ENCODE data around the gene ADK. TPM values are rescaled to one million over a fixed set of nuclear protein-coding genes. Genes with fewer than 3 reads are reported as not detected.

ADK gene
- total and polyA plus RNA-seq, 2 donors (not counting 1 experiment from before 2014, with no cell fraction given) = 25.3 to 47.8 TPM

- Histone ChIP-seq H4K20me1 (ENCODE audit: control insufficient read depth, extremely low read depth, insufficient read depth, low read length) (no peaks in the 10 kb centered on the region), H3K79me2 (ENCODE audit: control insufficient read depth, insufficient read depth, low read length) (no peaks in the 10 kb centered on the region), H3K9me3 (ENCODE audit: control insufficient read depth, insufficient read depth, low read depth, low read length) (no peaks in the 10 kb centered on the region), H3K27ac (ENCODE audit: insufficient read depth, low read length) (no peak overlapping the region), H3K27me3 (ENCODE audit: control insufficient read depth, insufficient read depth, low read length) (no peaks in the 10 kb centered on the region), H3K36me3 (ENCODE audit: control insufficient read depth, insufficient read depth, low read length) (no peaks in the 10 kb centered on the region), H3K4me3 (replicated peaks in 1 of 4; ENCODE audit: control extremely low read depth in 1 of 4, insufficient read depth in 1 of 4, low read depth in 3 of 4, low read length in 4 of 4) (no peak overlapping the region), H2AFZ (ENCODE audit: low read length) (no peak overlapping the region), H3K4me2 (ENCODE audit: extremely low read depth, insufficient read depth, low read length) (no peak overlapping the region), H3K4me1 (ENCODE audit: control insufficient read depth, extremely low read depth, insufficient read depth, low read length) (no peaks in the 10 kb centered on the region), H3K9ac (ENCODE audit: insufficient read depth, low read length) (no peak overlapping the region)
- TF ChIP-seq EZH2 (IDR thresholded peaks at IDR 0.05; ENCODE audit: low read length, missing control alignments) = no peak
- no peak for TF ChIP-seq CTCF (conservative IDR thresholded peaks at IDR 0.05 in 1 of 2, IDR thresholded peaks at IDR 0.05 in 1 of 2; ENCODE audit: low read depth in 1 of 2, low read length in 2 of 2)
- no peak for DNase-seq (ENCODE audit: low read depth in 2 of 2)
These were observed 520.7 kb downstream of the ADK start for GRCh38 chr10:74671716-74672115.

DNA sequence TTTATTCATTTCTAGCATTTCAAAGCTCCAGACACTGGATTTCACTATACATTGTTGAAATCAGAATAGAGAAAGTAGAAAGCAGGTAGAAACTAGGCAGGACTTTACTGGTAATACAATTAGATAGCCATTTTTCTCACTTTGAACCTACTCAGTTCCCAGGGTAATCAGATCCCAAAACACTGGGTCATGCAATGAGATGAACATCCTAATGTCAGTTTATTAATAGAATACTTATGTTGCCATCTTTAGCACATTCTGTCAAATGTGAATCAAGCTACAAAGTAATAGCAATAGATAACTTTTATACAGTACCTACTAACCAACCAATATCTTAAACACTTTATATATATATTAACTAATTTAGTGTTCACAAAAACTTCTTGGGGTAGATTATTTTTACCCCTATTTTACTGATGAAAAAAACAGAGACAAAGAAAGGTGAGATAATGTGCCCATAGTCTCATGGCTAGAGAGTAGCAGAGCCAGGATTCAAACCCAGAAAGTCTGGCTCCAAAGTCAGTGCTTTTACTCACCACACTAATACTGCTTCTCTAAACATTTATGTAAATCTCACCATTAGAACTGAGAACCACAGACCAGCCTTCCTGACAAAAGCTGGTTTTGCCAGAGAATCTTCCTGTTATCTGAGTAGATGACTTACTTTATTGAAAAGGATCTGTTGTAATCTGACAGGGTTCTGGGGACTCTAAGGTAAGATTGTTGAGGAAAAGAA is 521.6 kb downstream of the ADK start:
- TF ChIP-seq CTCF (conservative IDR thresholded peaks at IDR 0.05 in 1 of 2, IDR thresholded peaks at IDR 0.05 in 1 of 2; ENCODE audit: low read depth in 1 of 2, low read length in 2 of 2) = no peak
- TF ChIP-seq EZH2 (IDR thresholded peaks at IDR 0.05; ENCODE audit: low read length, missing control alignments) = no peak
- no peak overlapping the region for H2AFZ ChIP-seq (ENCODE audit: low read length)
- H3K4me2 ChIP-seq (ENCODE audit: extremely low read depth, insufficient read depth, low read length) = no peak overlapping the region
- no peak overlapping the region for H3K9ac ChIP-seq (ENCODE audit: insufficient read depth, low read length)
- H3K27ac ChIP-seq (ENCODE audit: insufficient read depth, low read length) = no peak overlapping the region
- no peaks in the 10 kb centered on the region for H3K27me3 ChIP-seq (ENCODE audit: control insufficient read depth, insufficient read depth, low read length)
- H3K79me2 ChIP-seq (ENCODE audit: control insufficient read depth, insufficient read depth, low read length) = no peaks in the 10 kb centered on the region
- no peaks in the 10 kb centered on the region for H3K4me1 ChIP-seq (ENCODE audit: control insufficient read depth, extremely low read depth, insufficient read depth, low read length)
- H3K9me3 ChIP-seq (ENCODE audit: control insufficient read depth, insufficient read depth, low read depth, low read length) = no peaks in the 10 kb centered on the region
- H3K4me3 ChIP-seq (replicated peaks in 1 of 4; ENCODE audit: control extremely low read depth in 1 of 4, insufficient read depth in 1 of 4, low read depth in 3 of 4, low read length in 4 of 4) = no peak overlapping the region
- DNase-seq (ENCODE audit: low read depth in 2 of 2) = no peak
- H3K36me3 ChIP-seq (ENCODE audit: control insufficient read depth, insufficient read depth, low read length) = no peaks in the 10 kb centered on the region
- H4K20me1 ChIP-seq (ENCODE audit: control insufficient read depth, extremely low read depth, insufficient read depth, low read length) = no peaks in the 10 kb centered on the region

- H3K4me1 ChIP-seq (ENCODE audit: control insufficient read depth, extremely low read depth, insufficient read depth, low read length) = no peaks in the 10 kb centered on the region
- no peak overlapping the region for H3K9ac ChIP-seq (ENCODE audit: insufficient read depth, low read length)
- no peak for TF ChIP-seq CTCF (conservative IDR thresholded peaks at IDR 0.05 in 1 of 2, IDR thresholded peaks at IDR 0.05 in 1 of 2; ENCODE audit: low read depth in 1 of 2, low read length in 2 of 2)
- TF ChIP-seq EZH2 (IDR thresholded peaks at IDR 0.05; ENCODE audit: low read length, missing control alignments) = no peak
- no peak overlapping the region for H3K27ac ChIP-seq (ENCODE audit: insufficient read depth, low read length)
- H4K20me1 ChIP-seq (ENCODE audit: control insufficient read depth, extremely low read depth, insufficient read depth, low read length) = no peaks in the 10 kb centered on the region
- H3K4me2 ChIP-seq (ENCODE audit: extremely low read depth, insufficient read depth, low read length) = no peak overlapping the region
- no peak for DNase-seq (ENCODE audit: low read depth in 2 of 2)
- H3K79me2 ChIP-seq (ENCODE audit: control insufficient read depth, insufficient read depth, low read length) = no peaks in the 10 kb centered on the region
- H3K9me3 ChIP-seq (ENCODE audit: control insufficient read depth, insufficient read depth, low read depth, low read length) = no peaks in the 10 kb centered on the region
- no peaks in the 10 kb centered on the region for H3K36me3 ChIP-seq (ENCODE audit: control insufficient read depth, insufficient read depth, low read length)
- H3K4me3 ChIP-seq (replicated peaks in 1 of 4; ENCODE audit: control extremely low read depth in 1 of 4, insufficient read depth in 1 of 4, low read depth in 3 of 4, low read length in 4 of 4) = no peak overlapping the region
- no peak overlapping the region for H2AFZ ChIP-seq (ENCODE audit: low read length)
- H3K27me3 ChIP-seq (ENCODE audit: control insufficient read depth, insufficient read depth, low read length) = no peaks in the 10 kb centered on the region
These were observed 523.9 kb downstream of the ADK start for GRCh38 chr10:74674927-74675326.

All from fibroblast of lung (primary cell).